ENCODE measurements around the gene IL7R.

The IL7R gene

GRCh38 chr5:35903631-35904203 is 47.0 kb downstream of the IL7R start:
- H3K27ac ChIP-seq, result no peak overlapping the region
- no peak for TF ChIP-seq ZFX (IDR thresholded peaks at IDR 0.05; ENCODE audit: borderline replicate concordance)
- TF ChIP-seq, protein P1, sequence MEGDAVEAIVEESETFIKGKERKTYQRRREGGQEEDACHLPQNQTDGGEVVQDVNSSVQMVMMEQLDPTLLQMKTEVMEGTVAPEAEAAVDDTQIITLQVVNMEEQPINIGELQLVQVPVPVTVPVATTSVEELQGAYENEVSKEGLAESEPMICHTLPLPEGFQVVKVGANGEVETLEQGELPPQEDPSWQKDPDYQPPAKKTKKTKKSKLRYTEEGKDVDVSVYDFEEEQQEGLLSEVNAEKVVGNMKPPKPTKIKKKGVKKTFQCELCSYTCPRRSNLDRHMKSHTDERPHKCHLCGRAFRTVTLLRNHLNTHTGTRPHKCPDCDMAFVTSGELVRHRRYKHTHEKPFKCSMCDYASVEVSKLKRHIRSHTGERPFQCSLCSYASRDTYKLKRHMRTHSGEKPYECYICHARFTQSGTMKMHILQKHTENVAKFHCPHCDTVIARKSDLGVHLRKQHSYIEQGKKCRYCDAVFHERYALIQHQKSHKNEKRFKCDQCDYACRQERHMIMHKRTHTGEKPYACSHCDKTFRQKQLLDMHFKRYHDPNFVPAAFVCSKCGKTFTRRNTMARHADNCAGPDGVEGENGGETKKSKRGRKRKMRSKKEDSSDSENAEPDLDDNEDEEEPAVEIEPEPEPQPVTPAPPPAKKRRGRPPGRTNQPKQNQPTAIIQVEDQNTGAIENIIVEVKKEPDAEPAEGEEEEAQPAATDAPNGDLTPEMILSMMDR (IDR thresholded peaks at IDR 0.05), result no peak

- H3K27ac ChIP-seq, result no peak overlapping the region
- TF ChIP-seq, protein P1 (IDR thresholded peaks at IDR 0.05), result no peak
- TF ChIP-seq ZFX (IDR thresholded peaks at IDR 0.05; ENCODE audit: borderline replicate concordance), result no peak
These were observed 47.9 kb downstream of the IL7R start for GRCh38 chr5:35904443-35905132.

GRCh38 chr5:35908228-35908627 is 51.5 kb downstream of the IL7R start:
- no peak for TF ChIP-seq ZFX (IDR thresholded peaks at IDR 0.05; ENCODE audit: borderline replicate concordance)
- TF ChIP-seq, protein P1 (IDR thresholded peaks at IDR 0.05), result no peak
- H3K27ac ChIP-seq, result no peak overlapping the region

GRCh38 chr5:35908814-35909213 is 52.1 kb downstream of the IL7R start:
- H3K27ac ChIP-seq, result no peak overlapping the region
- no peak for TF ChIP-seq ZFX (IDR thresholded peaks at IDR 0.05; ENCODE audit: borderline replicate concordance)
- TF ChIP-seq, protein P1 (IDR thresholded peaks at IDR 0.05), result no peak

DNA sequence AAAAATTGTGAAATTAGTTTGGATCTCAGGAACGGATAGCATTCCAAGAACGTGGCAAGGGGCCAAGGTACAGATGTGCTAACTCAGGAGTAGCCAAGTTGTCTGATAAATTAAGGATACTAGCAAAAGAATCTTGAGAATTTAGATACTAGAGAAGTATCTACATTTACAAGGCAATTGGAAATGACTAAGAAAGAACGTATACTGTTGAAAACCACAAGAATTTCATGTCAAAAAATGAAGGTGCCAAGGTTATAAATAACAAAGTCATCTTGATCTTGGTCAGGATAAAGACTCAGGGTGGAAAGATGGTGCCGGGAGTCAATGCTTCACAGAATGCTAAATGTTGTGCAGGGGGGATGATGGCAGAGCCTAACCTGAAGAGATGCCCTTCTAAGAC is 62.5 kb downstream of the IL7R start:
- no peak overlapping the region for H3K27ac ChIP-seq
- TF ChIP-seq, protein P1 (IDR thresholded peaks at IDR 0.05), result no peak
- TF ChIP-seq ZFX (IDR thresholded peaks at IDR 0.05; ENCODE audit: borderline replicate concordance), result no peak

DNA sequence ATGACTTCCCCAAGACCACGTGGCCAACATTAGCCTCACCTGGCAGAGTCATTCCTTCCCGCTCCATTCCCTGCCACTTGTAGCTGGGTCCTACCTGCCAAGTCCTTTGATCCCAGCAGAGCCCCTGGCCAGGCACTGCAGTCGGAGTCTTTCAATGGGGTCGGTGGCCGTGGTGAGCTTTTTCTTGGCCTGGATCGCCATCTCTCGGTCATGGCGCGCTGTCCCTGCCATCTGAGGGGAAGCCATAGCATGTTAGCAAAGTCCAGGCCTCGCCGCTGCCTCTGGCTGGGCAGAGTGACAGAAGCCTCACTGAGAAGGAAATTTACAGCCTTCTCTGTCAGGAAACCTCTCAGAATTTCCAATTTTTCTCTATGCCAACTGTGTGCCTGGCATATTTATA is 64.2 kb downstream of the IL7R start:
- H3K27ac ChIP-seq, result no peak overlapping the region
- TF ChIP-seq, protein P1 (IDR thresholded peaks at IDR 0.05), result no peak
- TF ChIP-seq ZFX (IDR thresholded peaks at IDR 0.05; ENCODE audit: borderline replicate concordance), result no peak

DNA sequence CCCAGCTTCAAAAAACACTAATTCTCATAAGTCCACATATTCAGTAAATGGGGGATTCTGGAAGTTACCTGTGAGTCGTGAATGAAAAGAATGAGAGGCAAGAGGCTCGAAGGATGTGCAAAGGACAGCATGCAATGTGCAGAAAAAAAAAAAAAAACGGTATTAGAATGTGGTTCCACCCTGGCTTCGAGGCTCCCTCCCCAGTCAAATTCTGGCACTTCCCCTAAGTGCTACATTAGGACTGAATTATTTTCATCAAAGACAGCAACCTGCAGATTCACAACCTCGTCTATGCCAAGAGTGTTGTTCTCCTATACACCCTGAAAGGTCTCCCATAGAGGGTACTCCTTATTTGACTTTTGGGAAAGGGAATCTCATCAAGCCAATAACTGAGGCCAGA is 65.2 kb downstream of the IL7R start:
- no peak overlapping the region for H3K27ac ChIP-seq
- TF ChIP-seq, protein P1 (IDR thresholded peaks at IDR 0.05), result no peak
- TF ChIP-seq ZFX (IDR thresholded peaks at IDR 0.05; ENCODE audit: borderline replicate concordance), result no peak

All from 22Rv1 (cell line).